ENCODE results near the gene IGF2BP2. TPM values are rescaled to one million over a fixed set of nuclear protein-coding genes. Genes with fewer than 3 reads are reported as not detected.
A peak's percentile ranks its signal among the peaks of the same experiment; 100 is the strongest.

Gene IGF2BP2
- polyA plus RNA-seq, 2 of the 4 experiments (the other 2 are of a cell fraction) = 2.2 to 6.1 TPM

- Histone ChIP-seq H3K4me1 (peaks cover 26% of the 10 kb centered on the region), H3K9me3 (no peaks in the 10 kb centered on the region), H3K27ac (peak overlapping the region in 1 of 2 experiments; percentile 43; a peak in 2 of 6 replicates), H3K4me3 (no peak overlapping the region), H3K4me2 (no peak overlapping the region)
- 77% methylated on average over 3 of the region's 4 CpGs for WGBS (ENCODE audit: missing lambda C conversion rate)
- CTCF ChIA-PET = interaction anchor here (2.2 kb wide), 1 partner anchor 153 kb away, joined by 8 read pairs; no protein-coding TSS in a partner anchor
- no peak for FAIRE-seq
- peak in 1 of 2 experiments; percentile 73; a peak in 3 of 6 replicates for ATAC-seq
- TF ChIP-seq CHD2 (IDR thresholded peaks at IDR 0.05; ENCODE audit: low read length, partially characterized antibody) (no peak), HOXA7 (CRISPR knock-in tag; IDR thresholded peaks at IDR 0.05) (no peak), HEYL (CRISPR knock-in tag; IDR thresholded peaks at IDR 0.05) (no peak), ZFP36 (IDR thresholded peaks at IDR 0.05; ENCODE audit: borderline replicate concordance, partially characterized antibody) (no peak), EHMT2 (IDR thresholded peaks at IDR 0.05; ENCODE audit: low read depth) (no peak), GATA3 (IDR thresholded peaks at IDR 0.05; ENCODE audit: borderline replicate concordance) (no peak), ZSCAN20 (CRISPR knock-in tag; IDR thresholded peaks at IDR 0.05) (no peak), HMGXB4 (CRISPR knock-in tag; IDR thresholded peaks at IDR 0.05; ENCODE audit: borderline replicate concordance) (no peak), SMC3 (IDR thresholded peaks at IDR 0.05) (no peak)
- DNase-seq (ENCODE audit: low read depth in 1 of 2, low spot score in 1 of 2) = no peak
- POLR2A ChIA-PET = no interaction called here
Observed at GRCh38 chr3:185813691-185814215, 11.1 kb downstream of the IGF2BP2 start.

- no peak overlapping the region for H3K4me3 ChIP-seq
- no peak for ATAC-seq
Observed at GRCh38 chr3:185813205-185813604, 11.6 kb downstream of the IGF2BP2 start.

More at GRCh38 chr3:185813205-185813604, 11.6 kb downstream of the IGF2BP2 start:
- FAIRE-seq (no peak), DNase-seq (ENCODE audit: low read depth in 1 of 2, low spot score in 1 of 2) (no peak)
- Histone ChIP-seq H3K4me1 (peaks cover 20% of the 10 kb centered on the region), H3K4me2 (no peak overlapping the region), H3K27ac (peak overlapping the region in 1 of 2 experiments; percentile 43; a peak in 1 of 6 replicates), H3K9me3 (no peaks in the 10 kb centered on the region)
- POLR2A ChIA-PET = no interaction called here
- WGBS (ENCODE audit: missing lambda C conversion rate) = 72% methylated on average over 2 of the region's 2 CpGs
- CTCF ChIA-PET = interaction anchor here (0.7 to 2.2 kb wide), 3 partner anchors 10 to 153 kb away, joined by 3 to 8 read pairs (median 3); no protein-coding TSS in a partner anchor
- TF ChIP-seq BHLHE40 (IDR thresholded peaks at IDR 0.05; ENCODE audit: low read depth, low read length) = no peak
- no peak for TF ChIP-seq NFE2L2 (conservative IDR thresholded peaks at IDR 0.05; ENCODE audit: low read length)
- TF ChIP-seq, protein P1, sequence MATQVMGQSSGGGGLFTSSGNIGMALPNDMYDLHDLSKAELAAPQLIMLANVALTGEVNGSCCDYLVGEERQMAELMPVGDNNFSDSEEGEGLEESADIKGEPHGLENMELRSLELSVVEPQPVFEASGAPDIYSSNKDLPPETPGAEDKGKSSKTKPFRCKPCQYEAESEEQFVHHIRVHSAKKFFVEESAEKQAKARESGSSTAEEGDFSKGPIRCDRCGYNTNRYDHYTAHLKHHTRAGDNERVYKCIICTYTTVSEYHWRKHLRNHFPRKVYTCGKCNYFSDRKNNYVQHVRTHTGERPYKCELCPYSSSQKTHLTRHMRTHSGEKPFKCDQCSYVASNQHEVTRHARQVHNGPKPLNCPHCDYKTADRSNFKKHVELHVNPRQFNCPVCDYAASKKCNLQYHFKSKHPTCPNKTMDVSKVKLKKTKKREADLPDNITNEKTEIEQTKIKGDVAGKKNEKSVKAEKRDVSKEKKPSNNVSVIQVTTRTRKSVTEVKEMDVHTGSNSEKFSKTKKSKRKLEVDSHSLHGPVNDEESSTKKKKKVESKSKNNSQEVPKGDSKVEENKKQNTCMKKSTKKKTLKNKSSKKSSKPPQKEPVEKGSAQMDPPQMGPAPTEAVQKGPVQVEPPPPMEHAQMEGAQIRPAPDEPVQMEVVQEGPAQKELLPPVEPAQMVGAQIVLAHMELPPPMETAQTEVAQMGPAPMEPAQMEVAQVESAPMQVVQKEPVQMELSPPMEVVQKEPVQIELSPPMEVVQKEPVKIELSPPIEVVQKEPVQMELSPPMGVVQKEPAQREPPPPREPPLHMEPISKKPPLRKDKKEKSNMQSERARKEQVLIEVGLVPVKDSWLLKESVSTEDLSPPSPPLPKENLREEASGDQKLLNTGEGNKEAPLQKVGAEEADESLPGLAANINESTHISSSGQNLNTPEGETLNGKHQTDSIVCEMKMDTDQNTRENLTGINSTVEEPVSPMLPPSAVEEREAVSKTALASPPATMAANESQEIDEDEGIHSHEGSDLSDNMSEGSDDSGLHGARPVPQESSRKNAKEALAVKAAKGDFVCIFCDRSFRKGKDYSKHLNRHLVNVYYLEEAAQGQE (IDR thresholded peaks at IDR 0.05) = no peak
- TF ChIP-seq HDAC2 (IDR thresholded peaks at IDR 0.05) = no peak
- TF ChIP-seq HEYL (CRISPR knock-in tag; IDR thresholded peaks at IDR 0.05) = no peak
- no peak for TF ChIP-seq HOXB5 (CRISPR knock-in tag; IDR thresholded peaks at IDR 0.05)
- no peak for TF ChIP-seq BCL3 (IDR thresholded peaks at IDR 0.05)
- no peak for TF ChIP-seq GATA3 (IDR thresholded peaks at IDR 0.05; ENCODE audit: borderline replicate concordance)
- TF ChIP-seq, protein P2, sequence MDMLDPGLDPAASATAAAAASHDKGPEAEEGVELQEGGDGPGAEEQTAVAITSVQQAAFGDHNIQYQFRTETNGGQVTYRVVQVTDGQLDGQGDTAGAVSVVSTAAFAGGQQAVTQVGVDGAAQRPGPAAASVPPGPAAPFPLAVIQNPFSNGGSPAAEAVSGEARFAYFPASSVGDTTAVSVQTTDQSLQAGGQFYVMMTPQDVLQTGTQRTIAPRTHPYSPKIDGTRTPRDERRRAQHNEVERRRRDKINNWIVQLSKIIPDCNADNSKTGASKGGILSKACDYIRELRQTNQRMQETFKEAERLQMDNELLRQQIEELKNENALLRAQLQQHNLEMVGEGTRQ (IDR thresholded peaks at IDR 0.05) = no peak
- TF ChIP-seq ZFP36 (IDR thresholded peaks at IDR 0.05; ENCODE audit: borderline replicate concordance, partially characterized antibody) = no peak
- TF ChIP-seq MYC (IDR thresholded peaks at IDR 0.05; ENCODE audit: borderline replicate concordance, low read length) = no peak
- no peak for TF ChIP-seq ZC3H11A (IDR thresholded peaks at IDR 0.05)
- TF ChIP-seq, protein P3, sequence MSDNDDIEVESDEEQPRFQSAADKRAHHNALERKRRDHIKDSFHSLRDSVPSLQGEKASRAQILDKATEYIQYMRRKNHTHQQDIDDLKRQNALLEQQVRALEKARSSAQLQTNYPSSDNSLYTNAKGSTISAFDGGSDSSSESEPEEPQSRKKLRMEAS (IDR thresholded peaks at IDR 0.05) = no peak

Data from A549 (cell line).